GM10847 (cell line): ENCODE results near the gene PLCB4.

ENCODE experiments used
- POLR2A ChIP-seq: IDR thresholded peaks from 2 replicates; pipeline ENCODE4 v1.6.1; 2011; ENCODE audit not compliant: insufficient read length; ENCODE audit errors: extremely low read depth

PLCB4 gene

DNA sequence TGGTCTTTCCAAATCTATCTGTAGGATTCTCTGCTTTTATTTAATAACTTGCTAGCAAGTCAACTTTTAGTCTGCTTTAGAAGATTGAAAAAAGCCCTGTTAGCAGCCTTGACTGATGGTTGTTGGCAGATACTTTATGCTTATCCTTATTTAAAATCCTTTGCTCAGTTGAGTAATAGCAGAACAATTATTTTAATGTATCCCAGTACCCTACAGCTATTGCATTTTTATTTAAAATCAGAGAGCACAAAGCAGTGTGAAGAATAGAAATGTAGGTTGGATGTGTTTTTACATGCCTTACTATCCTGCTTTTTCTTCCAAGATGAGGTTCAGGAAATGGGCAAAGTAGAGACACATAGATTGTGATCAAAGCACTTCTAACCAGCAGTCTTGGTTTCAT is 298.4 kb downstream of the PLCB4 start:
- no peak for TF ChIP-seq POLR2A

DNA sequence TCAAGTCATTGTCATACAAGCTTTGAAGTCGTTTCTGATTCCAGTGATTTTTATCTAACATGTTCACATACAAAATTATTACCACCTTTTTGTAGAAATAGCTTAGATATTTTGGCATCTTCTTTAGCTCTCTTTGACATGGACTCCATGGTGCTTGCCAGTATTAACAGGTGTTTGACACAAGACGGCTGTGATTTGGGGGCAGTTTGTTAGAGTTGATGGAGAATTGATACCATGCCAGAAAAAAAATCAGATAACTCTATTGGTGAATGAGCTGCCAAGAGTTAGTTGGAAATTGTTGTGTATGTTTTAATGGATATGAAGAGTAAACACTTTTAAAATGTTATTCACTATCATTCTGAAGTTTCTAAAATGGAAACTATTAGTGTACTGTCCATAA is 298.9 kb downstream of the PLCB4 start:
- TF ChIP-seq POLR2A, result no peak

DNA sequence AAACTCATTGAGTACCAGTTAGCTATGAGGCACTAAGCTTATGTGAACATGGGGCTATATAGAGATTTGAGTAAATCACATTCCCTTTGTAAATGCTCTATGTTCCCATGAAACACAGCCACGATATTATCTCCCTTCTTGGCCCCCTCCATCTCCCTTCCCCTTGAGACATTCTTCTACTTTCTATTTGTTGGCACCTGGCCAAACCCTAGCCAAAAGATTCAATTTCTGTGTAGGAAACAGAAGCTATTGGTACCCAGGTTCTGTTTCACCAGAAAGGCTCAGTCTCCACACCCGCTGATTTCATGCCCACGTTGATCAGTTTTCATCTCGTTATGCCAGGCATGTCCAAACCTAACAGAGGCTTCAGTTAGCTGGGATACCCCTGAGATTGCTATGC is 300.0 kb downstream of the PLCB4 start:
- TF ChIP-seq POLR2A, result no peak

DNA sequence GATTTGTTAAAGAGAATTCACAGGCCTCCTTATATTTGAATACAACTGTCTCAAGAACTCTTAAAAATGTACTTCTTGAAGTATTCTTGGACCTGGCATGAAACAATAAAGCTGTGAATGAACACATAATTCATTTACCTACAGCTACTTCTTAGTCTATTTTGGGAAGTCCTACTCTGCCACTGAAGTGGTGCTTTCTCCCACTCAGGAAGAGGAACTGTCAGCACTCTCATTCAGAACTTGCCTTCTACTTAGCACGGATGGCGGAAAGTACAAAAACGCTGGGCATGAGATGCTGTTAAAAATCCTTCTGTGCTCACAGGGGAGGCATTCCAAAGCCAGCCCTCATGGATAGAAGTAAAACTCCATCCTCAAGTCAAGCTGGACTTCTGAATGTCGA is 300.7 kb downstream of the PLCB4 start:
- no peak for TF ChIP-seq POLR2A

DNA sequence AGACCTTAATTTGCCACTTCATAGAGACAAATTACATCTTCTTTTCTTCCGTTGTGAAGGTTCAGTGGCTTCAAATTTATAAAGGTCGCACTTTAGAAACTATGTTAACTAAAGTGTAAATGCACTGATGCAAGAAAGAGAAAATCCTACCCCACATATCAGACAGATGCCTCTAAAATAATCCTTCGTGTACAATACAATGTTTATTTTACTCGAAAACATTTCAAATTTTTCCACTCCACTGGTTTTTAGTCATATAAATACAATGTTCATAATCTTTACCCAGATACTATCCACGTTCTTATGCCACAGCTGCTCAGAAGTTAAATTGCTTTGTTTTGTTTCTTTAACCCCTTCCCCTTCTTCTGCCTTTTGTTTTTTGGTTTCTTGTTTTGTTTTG is 305.2 kb downstream of the PLCB4 start:
- TF ChIP-seq POLR2A, result no peak

DNA sequence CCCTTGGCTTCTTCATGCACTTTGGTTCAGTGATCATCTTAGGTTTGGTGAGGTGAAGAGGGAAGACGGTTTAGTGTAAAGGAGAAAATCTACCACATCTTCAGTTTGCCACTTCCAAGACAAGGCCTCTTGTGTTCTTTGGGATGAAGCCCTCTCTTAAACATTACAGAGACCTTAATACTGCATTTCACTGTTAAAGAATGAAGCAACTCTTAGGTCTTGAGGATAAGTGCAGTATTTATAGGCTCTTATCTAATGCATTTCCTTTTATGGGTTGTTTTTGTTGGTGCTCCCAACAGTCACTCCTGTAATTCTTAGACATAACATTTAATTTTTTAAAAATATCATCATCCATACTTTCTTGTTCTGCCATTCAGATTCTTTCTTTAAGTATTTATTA is 305.6 kb downstream of the PLCB4 start:
- no peak for TF ChIP-seq POLR2A

DNA sequence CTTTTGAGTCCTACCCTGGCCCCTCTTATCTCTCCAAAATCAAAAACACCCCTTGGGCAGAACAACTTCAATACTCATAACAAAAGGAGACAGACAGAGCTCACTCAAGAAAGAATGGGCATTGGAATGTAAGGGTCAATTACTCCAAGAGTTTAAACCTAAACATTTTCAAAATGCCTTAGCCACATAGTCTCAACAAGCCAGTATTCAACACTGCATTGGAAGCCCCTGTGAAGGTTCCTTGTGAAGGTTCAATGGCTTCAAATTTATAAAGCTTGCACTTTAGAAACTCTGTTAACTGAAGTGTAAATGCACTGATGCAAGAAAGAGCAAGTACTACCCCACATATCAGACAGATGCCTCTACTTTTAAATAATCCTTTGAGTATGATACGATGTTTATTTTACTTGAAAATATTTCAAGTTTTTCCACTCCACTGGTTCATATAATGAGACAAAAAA is 306.4 kb downstream of the PLCB4 start:
- no peak for TF ChIP-seq POLR2A

DNA sequence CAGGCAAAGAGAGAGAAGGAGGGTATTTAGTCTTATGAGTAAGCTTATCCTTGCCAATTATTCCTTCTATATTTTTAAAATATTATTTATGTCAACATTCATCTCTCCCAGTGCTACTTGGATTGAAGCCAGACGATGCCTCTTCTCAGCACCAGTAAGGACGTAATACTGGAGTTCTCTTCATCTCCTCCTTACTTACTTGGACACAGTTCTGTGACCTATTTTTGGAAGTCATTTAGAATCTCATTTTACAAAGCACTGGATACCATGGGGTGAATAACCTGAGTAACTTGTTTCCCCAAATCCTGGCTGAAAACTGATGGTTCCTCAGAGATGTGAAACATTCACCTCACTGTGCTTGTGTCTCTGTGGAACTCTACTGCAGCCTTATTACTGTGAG is 308.1 kb downstream of the PLCB4 start:
- no peak for TF ChIP-seq POLR2A

DNA sequence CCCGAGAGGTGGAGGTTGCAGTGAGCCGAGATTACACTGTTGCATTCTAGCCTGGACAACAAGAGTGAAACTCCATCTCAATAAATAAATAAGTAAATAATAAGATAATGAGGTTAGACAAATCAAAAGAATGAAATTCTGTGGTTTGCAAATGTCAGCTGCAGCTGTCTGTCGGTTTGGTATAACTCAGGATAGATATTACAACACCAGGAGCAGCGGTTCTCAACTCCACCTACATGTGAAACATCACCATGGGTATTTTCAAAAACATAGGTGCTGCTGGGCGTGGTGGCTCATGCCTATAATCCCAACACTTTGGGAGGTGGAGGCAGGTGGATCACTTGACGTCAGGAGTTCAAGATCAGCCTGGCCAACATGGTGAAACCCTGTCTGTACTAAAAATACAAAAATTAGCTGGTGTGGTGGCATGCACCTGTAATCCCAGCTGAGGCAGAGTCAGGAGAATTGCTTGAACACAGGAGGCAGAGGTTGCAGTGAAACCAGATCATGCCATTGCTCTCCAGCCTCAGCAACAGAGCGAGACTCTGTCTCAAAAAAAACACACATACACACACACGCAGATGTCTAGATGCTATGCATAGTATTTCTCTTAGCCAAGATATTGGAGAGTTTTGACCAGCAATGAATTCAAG is 319.4 kb downstream of the PLCB4 start:
- TF ChIP-seq POLR2A, result no peak

DNA sequence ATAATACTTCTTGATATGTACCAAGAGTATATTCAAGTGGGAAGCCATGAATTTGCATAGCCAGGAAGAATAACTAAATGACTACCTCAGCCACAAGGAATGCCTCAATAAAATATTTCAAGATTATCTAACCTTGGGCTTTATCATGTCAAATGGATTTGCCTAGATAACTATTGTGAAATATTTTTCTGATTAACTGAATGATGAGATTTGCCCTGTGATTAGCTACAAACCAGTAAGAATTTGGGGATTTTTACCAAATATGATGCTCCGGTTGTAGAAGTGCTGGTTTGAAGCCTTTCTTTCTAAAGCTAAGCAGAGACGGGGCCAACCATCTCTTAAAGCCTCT is 319.9 kb downstream of the PLCB4 start:
- no peak for TF ChIP-seq POLR2A

DNA sequence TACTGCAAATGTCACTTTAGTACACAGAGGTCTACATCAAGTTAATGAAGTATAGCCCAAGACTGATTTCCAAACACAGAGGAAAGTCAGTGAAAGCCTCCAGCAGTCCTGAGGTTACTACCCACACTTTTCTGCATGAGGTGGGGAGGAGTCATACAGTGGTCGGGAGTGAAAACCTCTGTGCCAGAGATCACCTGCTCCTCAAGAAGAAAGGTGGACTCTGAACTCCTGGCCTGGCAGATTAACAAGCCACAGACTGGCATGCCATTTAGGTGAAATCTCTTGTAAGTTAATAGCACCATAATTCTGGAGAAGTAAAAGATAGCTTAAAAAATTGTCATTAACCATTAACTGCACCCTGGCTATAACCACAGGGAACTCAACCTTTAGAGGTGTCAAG is 320.5 kb downstream of the PLCB4 start:
- no peak for TF ChIP-seq POLR2A

DNA sequence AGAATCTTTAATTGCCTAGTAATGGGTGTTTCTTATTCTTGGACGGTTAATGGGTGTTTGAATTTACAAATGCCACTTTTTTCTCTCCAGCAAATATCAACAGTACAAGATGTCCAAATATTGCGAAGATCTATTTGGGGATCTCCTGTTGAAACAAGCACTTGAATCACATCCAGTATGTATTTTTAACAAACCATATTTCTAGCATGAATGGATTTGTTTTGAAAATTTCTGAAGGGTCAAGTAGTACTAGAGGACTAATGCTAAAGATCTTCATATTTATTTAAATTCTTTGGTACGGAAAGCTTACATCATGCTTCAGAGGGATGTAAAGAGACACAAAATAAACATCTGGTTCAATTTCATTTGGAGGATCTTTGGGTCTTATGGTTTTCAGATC is 321.6 kb downstream of the PLCB4 start:
- TF ChIP-seq POLR2A, result no peak

DNA sequence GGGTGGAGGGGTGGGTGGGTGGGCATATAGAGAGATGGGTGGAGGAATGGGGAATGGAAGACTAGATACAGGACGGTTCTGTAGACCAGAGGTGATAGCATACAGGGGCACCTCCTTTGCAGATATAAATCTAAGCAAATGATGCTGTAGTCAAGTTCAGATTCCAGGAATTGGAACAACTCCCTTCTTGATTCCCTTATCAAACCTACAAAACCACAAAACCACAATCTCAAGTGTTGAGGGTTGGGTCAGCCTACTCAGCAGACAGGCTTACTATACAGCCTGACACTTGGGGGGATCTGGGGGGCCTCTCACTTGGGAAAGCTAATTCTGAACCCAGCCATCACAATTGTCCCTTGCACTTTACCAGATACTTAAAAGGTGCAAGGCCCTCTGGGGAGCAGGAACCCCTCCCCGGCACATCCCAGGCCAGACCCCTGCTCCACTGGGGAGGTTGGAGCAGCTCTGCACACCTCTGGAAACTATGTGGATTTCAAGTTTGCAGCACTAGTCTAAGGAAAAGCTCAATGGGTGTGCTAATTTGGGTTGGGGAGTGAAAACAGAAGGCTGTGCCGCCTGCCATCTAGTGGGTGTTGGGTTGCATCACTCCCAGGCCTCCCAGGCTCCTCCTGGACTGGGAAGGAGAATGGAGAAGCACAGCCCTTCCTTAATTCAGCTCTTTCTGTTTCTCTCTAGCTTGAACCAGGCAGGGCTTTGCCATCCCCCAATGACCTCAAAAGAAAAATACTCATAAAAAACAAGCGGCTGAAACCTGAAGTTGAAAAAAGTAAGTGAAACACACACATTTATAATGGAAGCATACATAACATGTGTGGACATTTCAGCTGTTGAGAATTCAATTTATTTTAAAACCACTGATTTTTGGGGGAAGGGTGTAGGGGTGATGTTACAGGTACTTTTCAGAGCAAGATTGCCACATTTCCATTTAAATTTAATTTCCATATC is 324.3 kb downstream of the PLCB4 start:
- no peak for TF ChIP-seq POLR2A

DNA sequence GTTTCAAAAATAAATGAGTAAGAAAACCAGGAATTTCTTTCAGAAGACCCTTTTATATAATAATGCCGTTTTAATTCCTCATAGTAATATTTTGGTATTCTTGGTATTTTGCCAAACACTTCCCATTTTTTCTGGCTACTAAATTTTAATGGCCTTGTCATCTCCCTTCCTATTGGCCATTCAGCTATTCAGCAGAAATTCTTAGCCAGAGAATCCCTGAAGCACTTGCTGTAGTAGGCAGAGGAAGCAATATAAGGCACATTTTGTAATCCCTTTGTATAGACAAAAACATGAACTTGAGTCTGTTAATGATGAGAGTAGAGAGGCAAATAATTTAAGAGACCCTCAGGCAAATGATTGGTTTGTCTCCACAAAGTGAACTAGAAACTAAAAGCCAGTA is 327.1 kb downstream of the PLCB4 start:
- TF ChIP-seq POLR2A, result no peak

DNA sequence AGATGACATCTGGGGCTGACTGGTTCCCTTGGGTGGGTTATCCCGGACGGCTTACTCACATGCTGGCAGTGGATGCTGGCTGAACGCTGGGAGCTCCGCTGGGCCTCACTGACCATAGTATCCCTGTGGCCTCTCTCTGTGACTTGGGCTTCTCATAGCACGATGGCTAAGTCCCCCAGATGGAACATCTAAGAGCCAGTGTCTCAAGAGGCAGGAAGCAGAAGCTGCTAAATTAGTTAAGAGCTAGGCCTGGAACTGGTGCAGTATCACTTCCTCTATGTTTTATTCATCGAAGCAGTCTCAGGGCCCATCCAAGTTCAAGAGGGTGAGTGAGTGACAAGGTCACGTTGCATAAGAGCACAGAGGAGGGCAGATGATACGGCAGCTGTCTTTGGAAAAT is 329.0 kb downstream of the PLCB4 start:
- no peak for TF ChIP-seq POLR2A

DNA sequence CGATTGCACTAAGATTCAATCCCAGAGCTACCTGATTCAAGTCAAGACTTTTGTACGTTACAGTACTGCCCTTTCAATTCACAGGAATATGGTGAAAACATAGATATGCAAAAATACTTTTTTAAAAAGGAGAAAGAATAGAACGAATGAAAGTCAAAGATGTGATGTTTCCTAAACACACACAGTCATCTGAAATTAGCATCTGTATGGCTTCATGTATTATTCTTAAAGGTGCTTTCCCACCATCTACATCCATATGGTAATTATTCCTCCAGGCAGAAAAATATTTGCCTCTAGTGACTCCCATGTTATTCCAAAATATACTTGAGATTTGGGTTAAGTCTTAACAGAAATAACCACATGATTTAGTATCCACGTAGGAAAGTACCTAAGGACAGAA is 330.0 kb downstream of the PLCB4 start:
- TF ChIP-seq POLR2A, result no peak

DNA sequence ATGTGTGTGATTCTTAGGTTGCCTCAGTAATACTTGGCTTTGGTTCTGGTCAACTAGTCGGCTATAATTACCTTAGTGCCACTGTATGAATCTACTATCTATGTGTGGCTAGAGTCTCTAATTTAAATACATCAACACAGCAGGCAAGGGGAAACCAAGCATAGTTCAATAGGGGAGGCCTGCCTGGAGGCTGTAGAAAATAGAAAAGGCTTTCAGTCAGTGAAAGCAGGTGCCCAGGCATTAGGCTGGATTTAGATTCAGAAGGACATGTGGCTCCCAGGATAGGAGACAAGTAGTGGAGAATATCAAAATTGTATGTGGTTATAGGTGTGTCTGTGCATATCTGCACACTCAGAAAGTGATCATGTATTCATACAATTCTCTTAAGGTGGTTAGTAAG is 330.4 kb downstream of the PLCB4 start:
- TF ChIP-seq POLR2A, result no peak
